Astrocyte (in vitro differentiated cells and primary cell): ENCODE data around the gene MYADML2.

Experiments
- CTCF ChIP-seq: IDR thresholded peaks from 2 replicates; pipeline ENCODE4 v1.5.1; 2011; ENCODE audit warnings: low read depth, mild to moderate bottlenecking, inconsistent platforms, low read length, moderate library complexity; ENCODE audit not compliant: insufficient read depth
- EZH2 ChIP-seq: IDR thresholded peaks from 2 replicates; pipeline ENCODE4 v1.6.1; 2012; ENCODE audit warnings: mild to moderate bottlenecking, low read length, inconsistent platforms; ENCODE audit not compliant: insufficient read depth

DNA sequence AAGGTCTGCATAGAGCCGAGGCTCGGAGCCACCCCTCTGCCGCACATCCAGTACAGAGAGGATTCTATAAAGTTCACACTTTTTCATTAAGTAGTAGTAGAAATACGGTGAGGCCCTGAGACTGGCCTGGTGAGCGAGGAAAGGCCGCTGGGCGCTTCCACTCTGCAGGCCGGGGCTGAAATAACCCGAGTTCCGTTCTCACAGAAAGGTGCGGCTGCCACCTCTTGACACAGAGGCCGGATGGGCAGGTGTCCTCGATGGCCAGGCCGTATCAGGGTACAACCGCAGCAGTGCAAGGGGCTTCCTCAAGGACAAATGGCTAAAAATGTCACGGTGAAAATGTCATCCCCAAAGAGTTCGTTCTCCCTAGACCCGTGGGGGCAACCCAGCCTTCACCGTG lies 35.1 kb downstream of the MYADML2 start:
- no peak for TF ChIP-seq CTCF
- TF ChIP-seq EZH2: no peak
